ENCODE measurements around the gene PSD. TPM values are rescaled to one million over a fixed set of nuclear protein-coding genes. Genes with fewer than 3 reads are reported as not detected.

The PSD gene
- total and polyA plus RNA-seq, 3 donors from 2014 or later: 17.7 to 22.7 (median 22.0) TPM

DNA sequence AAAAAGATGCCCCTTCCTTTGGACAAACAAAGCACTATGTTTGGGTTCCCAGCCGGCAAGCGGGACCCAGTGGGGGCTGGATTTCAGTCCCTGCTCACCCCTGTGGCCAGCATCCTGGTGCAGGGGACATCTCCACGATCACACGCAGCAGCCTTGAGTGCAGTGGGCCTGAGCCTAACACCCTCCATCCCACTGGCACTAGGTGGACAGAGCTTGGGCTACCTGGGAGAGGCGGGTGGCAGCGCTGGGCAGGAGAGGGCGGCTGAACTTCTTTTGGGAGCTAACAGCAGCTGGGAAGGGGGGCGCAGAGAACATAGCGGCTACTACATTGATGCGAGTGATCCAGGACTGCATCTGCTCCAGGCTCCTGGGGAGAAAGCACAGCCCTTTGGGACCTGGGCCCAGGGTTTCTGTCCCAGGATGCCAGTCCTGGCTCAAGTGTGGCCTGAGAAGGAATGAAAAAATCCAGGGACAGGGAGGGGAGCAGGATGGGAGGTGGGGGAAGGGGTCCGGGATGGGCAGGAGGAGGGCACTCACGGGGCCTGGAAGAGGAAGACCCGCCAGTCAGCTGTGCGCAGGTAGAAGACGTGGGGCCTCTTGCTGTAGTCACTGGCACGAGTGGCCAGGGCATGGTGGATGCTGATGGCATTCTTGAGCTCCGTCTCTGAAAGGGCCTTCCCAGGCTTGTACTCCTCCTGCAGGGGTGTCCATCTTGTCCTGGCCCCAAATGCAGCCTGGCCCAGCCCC, 14.1 kb downstream of the PSD start:
- no peaks in the 10 kb centered on the region for H3K9me3 ChIP-seq
- no peaks in the 10 kb centered on the region for H3K36me3 ChIP-seq (ENCODE audit: low read depth, missing control alignments)
- 90 to 92% methylated on average over 14 to 17 of the region's 17 CpGs for WGBS, 2 donors
- peaks cover 13% of the 10 kb centered on the region for H3K4me1 ChIP-seq
- intact Hi-C loops (cut with DNase I; ENCODE audit: low total_unique reads): no loop called here
- H3K27me3 ChIP-seq: no peaks in the 10 kb centered on the region
- TF ChIP-seq, protein P1, sequence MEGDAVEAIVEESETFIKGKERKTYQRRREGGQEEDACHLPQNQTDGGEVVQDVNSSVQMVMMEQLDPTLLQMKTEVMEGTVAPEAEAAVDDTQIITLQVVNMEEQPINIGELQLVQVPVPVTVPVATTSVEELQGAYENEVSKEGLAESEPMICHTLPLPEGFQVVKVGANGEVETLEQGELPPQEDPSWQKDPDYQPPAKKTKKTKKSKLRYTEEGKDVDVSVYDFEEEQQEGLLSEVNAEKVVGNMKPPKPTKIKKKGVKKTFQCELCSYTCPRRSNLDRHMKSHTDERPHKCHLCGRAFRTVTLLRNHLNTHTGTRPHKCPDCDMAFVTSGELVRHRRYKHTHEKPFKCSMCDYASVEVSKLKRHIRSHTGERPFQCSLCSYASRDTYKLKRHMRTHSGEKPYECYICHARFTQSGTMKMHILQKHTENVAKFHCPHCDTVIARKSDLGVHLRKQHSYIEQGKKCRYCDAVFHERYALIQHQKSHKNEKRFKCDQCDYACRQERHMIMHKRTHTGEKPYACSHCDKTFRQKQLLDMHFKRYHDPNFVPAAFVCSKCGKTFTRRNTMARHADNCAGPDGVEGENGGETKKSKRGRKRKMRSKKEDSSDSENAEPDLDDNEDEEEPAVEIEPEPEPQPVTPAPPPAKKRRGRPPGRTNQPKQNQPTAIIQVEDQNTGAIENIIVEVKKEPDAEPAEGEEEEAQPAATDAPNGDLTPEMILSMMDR (IDR thresholded peaks at IDR 0.05): no peak
- TF ChIP-seq POLR2A (IDR thresholded peaks at IDR 0.05): no peak
- no peak for DNase-seq
- no peak overlapping the region for H3K27ac ChIP-seq
- no peak overlapping the region for H3K4me3 ChIP-seq

DNA sequence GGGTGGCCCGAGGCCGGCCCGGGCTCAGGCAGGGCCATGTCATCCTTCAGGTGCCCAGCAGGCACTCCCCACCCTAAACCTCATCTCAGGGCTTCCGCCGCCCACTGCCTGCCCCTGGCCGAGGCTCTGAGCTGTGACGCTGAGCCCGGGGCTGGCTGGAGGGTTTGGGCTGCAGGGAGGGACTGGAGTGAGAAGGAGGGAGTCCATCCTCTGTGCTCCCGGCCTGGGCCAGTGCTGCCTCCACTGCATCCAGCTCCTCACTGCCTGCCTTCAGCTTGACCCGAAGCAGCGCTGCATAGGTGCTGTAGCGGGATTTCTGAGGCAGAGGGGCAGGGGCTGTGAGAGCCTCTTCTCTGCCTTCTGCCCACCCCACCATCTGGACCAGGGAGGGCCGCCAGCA, 15.5 kb downstream of the PSD start:
- Histone ChIP-seq H3K27ac (no peak overlapping the region), H3K4me1 (peaks cover 9% of the 10 kb centered on the region), H3K36me3 (ENCODE audit: low read depth, missing control alignments) (no peaks in the 10 kb centered on the region), H3K27me3 (no peaks in the 10 kb centered on the region), H3K9me3 (no peaks in the 10 kb centered on the region), H3K4me3 (no peak overlapping the region)
- intact Hi-C loops (cut with DNase I; ENCODE audit: low total_unique reads): no loop called here
- WGBS, 2 donors: 87% methylated on average over 12 of the region's 13 CpGs; no CpG with 5 or more reads in 1 of the 2 donors
- TF ChIP-seq POLR2A (IDR thresholded peaks at IDR 0.05): no peak
- TF ChIP-seq, protein P1 (IDR thresholded peaks at IDR 0.05): no peak
- no peak for DNase-seq

DNA sequence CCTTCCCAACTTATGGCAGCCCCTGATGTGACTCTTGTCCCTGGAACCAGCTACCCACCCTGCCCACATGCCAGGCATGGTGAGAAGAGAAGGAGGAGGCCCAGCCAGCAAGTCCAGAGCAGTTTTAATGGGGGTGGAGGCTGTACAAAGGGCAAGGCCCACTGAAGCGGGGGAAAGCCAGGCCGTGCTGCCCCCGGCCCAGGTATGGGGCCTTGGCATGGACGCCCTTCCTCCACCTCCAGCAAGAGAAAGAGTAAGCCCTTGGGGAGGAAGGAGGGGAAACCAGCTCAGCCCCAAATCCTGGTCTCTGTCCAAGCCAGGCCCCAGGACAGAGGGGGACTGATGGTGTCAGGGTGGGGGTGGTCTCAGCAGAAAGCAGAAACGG, 16.1 kb downstream of the PSD start:
- 77 to 92% methylated on average over 5 of the region's 5 CpGs for WGBS, 2 donors
- no peaks in the 10 kb centered on the region for H3K27me3 ChIP-seq
- intact Hi-C loops (cut with DNase I; ENCODE audit: low total_unique reads): no loop called here
- peaks cover 8% of the 10 kb centered on the region for H3K4me1 ChIP-seq
- H3K27ac ChIP-seq: no peak overlapping the region
- H3K9me3 ChIP-seq: no peaks in the 10 kb centered on the region
- no peak for DNase-seq
- no peaks in the 10 kb centered on the region for H3K36me3 ChIP-seq (ENCODE audit: low read depth, missing control alignments)
- TF ChIP-seq POLR2A (IDR thresholded peaks at IDR 0.05): no peak
- TF ChIP-seq, protein P1 (IDR thresholded peaks at IDR 0.05): no peak
- no peak overlapping the region for H3K4me3 ChIP-seq

DNA sequence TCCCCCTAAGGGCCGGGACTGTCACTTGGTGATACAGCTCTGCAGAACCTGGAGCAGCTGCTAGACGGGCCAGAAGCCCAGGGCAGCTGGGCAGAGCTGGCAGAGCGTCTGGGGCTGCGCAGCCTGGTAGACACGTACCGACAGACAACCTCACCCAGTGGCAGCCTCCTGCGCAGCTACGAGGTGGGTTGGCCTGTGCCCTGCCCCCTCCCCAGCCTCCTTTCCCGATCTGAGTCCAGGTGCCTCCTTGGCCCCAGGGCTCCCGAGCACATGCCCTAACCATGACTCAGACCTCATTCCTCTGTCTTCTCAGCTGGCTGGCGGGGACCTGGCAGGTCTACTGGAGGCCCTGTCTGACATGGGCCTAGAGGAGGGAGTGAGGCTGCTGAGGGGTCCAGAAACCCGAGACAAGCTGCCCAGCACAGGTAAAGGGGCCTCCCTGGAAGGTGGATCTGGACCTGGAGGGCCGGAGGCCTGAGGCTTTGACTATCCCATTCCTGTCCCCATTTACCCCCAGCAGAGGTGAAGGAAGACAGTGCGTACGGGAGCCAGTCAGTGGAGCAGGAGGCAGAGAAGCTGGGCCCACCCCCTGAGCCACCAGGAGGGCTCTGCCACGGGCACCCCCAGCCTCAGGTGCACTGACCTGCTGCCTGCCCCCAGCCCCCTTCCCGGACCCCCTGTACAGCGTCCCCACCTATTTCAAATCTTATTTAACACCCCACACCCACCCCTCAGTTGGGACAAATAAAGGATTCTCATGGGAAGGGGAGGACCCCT, 16.7 kb downstream of the PSD start:
- Histone ChIP-seq H3K36me3 (ENCODE audit: low read depth, missing control alignments) (no peaks in the 10 kb centered on the region), H3K27me3 (no peaks in the 10 kb centered on the region), H3K4me1 (peaks cover 8% of the 10 kb centered on the region), H3K27ac (no peak overlapping the region), H3K4me3 (no peak overlapping the region), H3K9me3 (no peaks in the 10 kb centered on the region)
- DNase-seq: no peak
- intact Hi-C loops (cut with DNase I; ENCODE audit: low total_unique reads): no loop called here
- 80 to 88% methylated on average over 14 to 18 of the region's 18 CpGs for WGBS, 2 donors
- TF ChIP-seq, protein P1 (IDR thresholded peaks at IDR 0.05): no peak
- TF ChIP-seq POLR2A (IDR thresholded peaks at IDR 0.05): no peak
